Measurements from ENCODE around the gene ADCY9. TPM values are rescaled to one million over a fixed set of nuclear protein-coding genes. Genes with fewer than 3 reads are reported as not detected.
A peak's percentile ranks its signal among the peaks of the same experiment; 100 is the strongest.

ADCY9 gene
- total RNA-seq, 1 experiment from 2014 or later = 11.5 TPM

DNA sequence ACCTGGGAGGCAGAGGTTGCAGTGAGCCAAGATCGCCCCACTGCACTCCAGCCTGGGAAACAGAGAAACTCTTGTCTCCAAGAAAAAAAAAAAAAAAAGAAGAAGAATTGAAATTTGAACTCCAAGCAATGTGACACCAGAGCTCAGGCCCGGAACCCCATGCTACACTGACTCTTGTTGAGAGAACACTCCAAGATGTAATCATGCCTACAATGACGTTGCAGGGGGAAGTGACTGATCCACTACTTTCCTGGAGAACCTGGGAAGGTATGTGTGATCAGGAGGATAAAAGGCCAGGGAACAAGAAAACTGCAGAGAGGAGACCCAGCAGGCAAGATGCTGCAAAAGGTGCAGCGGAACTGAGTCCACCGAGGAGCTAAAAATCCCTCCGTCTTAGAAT, 57.9 kb downstream of the ADCY9 start (continued):
- TF ChIP-seq E2F1 (CRISPR knock-in tag; IDR thresholded peaks at IDR 0.05) = no peak
- no peak for TF ChIP-seq NR1H2 (CRISPR knock-in tag; IDR thresholded peaks at IDR 0.05)
- no peak for TF ChIP-seq TP53 (CRISPR knock-in tag; IDR thresholded peaks at IDR 0.05)
- TF ChIP-seq JUN (CRISPR knock-in tag; IDR thresholded peaks at IDR 0.05) = no peak

GRCh38 chr16:4057439-4057877, 58.8 kb downstream of the ADCY9 start:
- ATAC-seq (no peak), DNase-seq (ENCODE audit: low spot score) (no peak)
- H3K27me3 Mint-ChIP-seq (ENCODE audit: low read depth) = no peaks in the 10 kb centered on the region
- peaks cover 10% of the 10 kb centered on the region; the same call in 1 of the 2 replicates for H3K36me3 Mint-ChIP-seq
- ChIA-PET CTCF (interaction anchor here (2.1 kb wide), 1 partner anchor 197 kb away, joined by 5 read pairs; no protein-coding TSS in a partner anchor), POLR2A (no interaction called here)
- no peak overlapping the region for H3K4me3 Mint-ChIP-seq
- peaks cover 26% of the 10 kb centered on the region for H3K9me3 Mint-ChIP-seq
- no peak overlapping the region; the same call in 1 of the 2 replicates for H3K27ac Mint-ChIP-seq
- TF ChIP-seq ZNF219 (CRISPR knock-in tag; IDR thresholded peaks at IDR 0.05; ENCODE audit: borderline replicate concordance) = no peak
- no peak for TF ChIP-seq ETV6 (CRISPR knock-in tag; IDR thresholded peaks at IDR 0.05)
- peak; percentile 63; the same call in 1 of the 2 replicates for TF ChIP-seq ZNF317 (CRISPR knock-in tag; IDR thresholded peaks at IDR 0.05; ENCODE audit: borderline replicate concordance, low read depth)
- H3K4me1 Mint-ChIP-seq = peaks cover 20% of the 10 kb centered on the region

GRCh38 chr16:4056161-4057105, 59.8 kb downstream of the ADCY9 start:
- no peak for ATAC-seq
- Mint-ChIP-seq H3K4me3 (no peak overlapping the region), H3K27me3 (ENCODE audit: low read depth) (no peaks in the 10 kb centered on the region), H3K27ac (no peak overlapping the region), H3K4me1 (peaks cover 25% of the 10 kb centered on the region), H3K9me3 (peaks cover 16% of the 10 kb centered on the region), H3K36me3 (peaks cover 7% of the 10 kb centered on the region; the same call in 1 of the 2 replicates)
- no peak for DNase-seq (ENCODE audit: low spot score)
- ChIA-PET POLR2A (interaction anchor here (0.7 kb wide), 2 partner anchors 29 to 158 kb away, joined by 3 to 4 read pairs; no protein-coding TSS in a partner anchor), CTCF (interaction anchor here (1.3 kb wide), 1 partner anchor 198 kb away, joined by 3 read pairs; no protein-coding TSS in a partner anchor)
- TF ChIP-seq ESRRA (CRISPR knock-in tag; IDR thresholded peaks at IDR 0.05; ENCODE audit: borderline replicate concordance) = no peak
- no peak for TF ChIP-seq FOXK1 (CRISPR knock-in tag; IDR thresholded peaks at IDR 0.05)
- no peak for TF ChIP-seq RORB (CRISPR knock-in tag; IDR thresholded peaks at IDR 0.05)
- no peak for TF ChIP-seq ATF1 (CRISPR knock-in tag; IDR thresholded peaks at IDR 0.05)
- TF ChIP-seq E2F1 (CRISPR knock-in tag; IDR thresholded peaks at IDR 0.05) = no peak
- TF ChIP-seq TEAD4 (CRISPR knock-in tag; IDR thresholded peaks at IDR 0.05) = no peak
- no peak for TF ChIP-seq GABPB1 (CRISPR knock-in tag; IDR thresholded peaks at IDR 0.05)
- TF ChIP-seq NFYB (CRISPR knock-in tag; conservative IDR thresholded peaks at IDR 0.05; ENCODE audit: low read depth) = no peak
- TF ChIP-seq SP1 (CRISPR knock-in tag; conservative IDR thresholded peaks at IDR 0.05) = no peak
- TF ChIP-seq NFATC4 (CRISPR knock-in tag; IDR thresholded peaks at IDR 0.05) = no peak
- no peak for TF ChIP-seq NR3C1 (CRISPR knock-in tag; conservative IDR thresholded peaks at IDR 0.05; ENCODE audit: low read depth)
- no peak for TF ChIP-seq NR1H2 (CRISPR knock-in tag; IDR thresholded peaks at IDR 0.05)
- no peak for TF ChIP-seq ZNF263 (CRISPR knock-in tag; IDR thresholded peaks at IDR 0.05; ENCODE audit: low read depth)

GRCh38 chr16:4055748-4056147, 60.5 kb downstream of the ADCY9 start:
- Mint-ChIP-seq H3K4me1 (peaks cover 25% of the 10 kb centered on the region), H3K36me3 (peaks cover under 1% of the 10 kb centered on the region; the same call in 1 of the 2 replicates), H3K9me3 (peaks cover 10% of the 10 kb centered on the region), H3K4me3 (no peak overlapping the region), H3K27ac (no peak overlapping the region), H3K27me3 (ENCODE audit: low read depth) (no peaks in the 10 kb centered on the region)
- ATAC-seq (no peak), DNase-seq (ENCODE audit: low spot score) (no peak)
- CTCF ChIA-PET = interaction anchor here (1.3 kb wide), 1 partner anchor 198 kb away, joined by 3 read pairs; no protein-coding TSS in a partner anchor
- POLR2A ChIA-PET = interaction anchor here (0.7 kb wide), 1 partner anchor 30 kb away, joined by 3 read pairs; no protein-coding TSS in a partner anchor
- no peak for TF ChIP-seq FOXP1 (CRISPR knock-in tag; IDR thresholded peaks at IDR 0.05; ENCODE audit: borderline replicate concordance)
- no peak for TF ChIP-seq NFE2L1 (CRISPR knock-in tag; IDR thresholded peaks at IDR 0.05)
- TF ChIP-seq TCF7 (CRISPR knock-in tag; IDR thresholded peaks at IDR 0.05; ENCODE audit: low read depth) = no peak
- no peak for TF ChIP-seq MAX (CRISPR knock-in tag; IDR thresholded peaks at IDR 0.05)
- no peak for TF ChIP-seq ZNF532 (CRISPR knock-in tag; IDR thresholded peaks at IDR 0.05; ENCODE audit: borderline replicate concordance)
